SIG-M5 treated with dmso at 0.1 percent for 504 hours (cell line): ENCODE data around the gene PSMD11.
"Not testable (repeated sequence)": the region's sequence is repeated elsewhere in the genome, so short reads cannot be mapped to it uniquely, and the experiment has no call there.

ENCODE experiments used
- DNase-seq: peaks from one replicate; lab custom pipeline; 2025; ENCODE audit not compliant: unreplicated experiment; lab: John Stamatoyannopoulos, UW

PSMD11 gene

DNA sequence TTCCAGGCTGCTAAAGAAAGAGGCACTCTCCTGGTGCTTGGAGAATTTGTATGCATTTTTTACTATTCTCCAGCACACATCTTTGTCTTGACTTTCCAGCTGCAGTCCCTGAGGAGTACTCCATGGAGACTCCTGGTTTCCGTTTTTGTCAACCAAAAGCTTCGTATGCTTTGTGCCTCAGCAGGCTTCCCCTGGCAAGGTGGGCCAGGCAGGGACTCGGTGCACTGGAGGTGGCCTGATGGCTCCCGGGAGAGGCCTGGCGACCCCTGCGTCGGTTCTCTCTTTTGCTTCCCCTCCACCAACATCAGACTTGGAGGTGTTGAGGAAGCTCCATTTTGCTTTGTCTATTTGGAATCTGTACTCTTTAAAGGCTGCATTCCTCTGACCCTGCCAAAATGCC lies 66.2 kb downstream of the PSMD11 start:
- no peak for DNase-seq

DNA sequence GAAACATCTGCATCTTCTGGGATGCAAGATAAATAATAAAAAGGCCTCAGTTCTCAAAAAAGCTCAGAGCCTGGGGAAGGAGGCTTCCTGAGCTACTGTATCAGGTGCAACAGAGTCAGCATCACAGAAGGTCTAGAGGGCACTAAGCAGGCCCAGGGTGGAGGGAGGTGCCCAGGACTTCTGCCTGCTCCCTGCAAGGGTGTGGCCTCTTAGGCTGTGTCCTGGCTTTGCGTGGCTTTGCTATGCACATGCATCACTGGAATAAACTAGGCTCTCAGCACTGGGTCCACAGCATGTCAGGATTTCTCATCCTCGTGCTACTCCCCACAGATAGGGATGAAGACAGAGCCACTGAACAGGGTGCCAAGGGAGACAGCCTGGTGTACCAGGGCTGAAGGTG lies 68.0 kb downstream of the PSMD11 start:
- no peak for DNase-seq

DNA sequence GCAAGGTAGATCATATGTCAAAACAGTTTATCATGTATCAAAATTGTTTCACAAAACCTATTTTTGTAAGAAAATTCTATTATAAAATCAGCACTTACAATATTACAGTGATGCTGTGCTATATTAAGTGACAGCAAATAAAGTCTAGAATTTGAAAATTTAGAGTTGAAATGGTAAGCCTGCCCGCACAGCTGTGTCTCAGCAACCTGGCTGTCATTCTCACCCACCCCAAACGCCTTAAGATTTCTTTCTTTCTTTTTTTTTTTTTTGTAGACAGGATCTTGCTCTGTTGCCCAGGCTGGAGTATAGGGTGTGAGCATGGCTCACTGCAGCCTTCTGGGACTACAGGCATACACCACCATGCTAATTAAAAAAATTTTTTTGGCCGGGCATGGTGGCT lies 69.3 kb downstream of the PSMD11 start:
- no peak for DNase-seq

DNA sequence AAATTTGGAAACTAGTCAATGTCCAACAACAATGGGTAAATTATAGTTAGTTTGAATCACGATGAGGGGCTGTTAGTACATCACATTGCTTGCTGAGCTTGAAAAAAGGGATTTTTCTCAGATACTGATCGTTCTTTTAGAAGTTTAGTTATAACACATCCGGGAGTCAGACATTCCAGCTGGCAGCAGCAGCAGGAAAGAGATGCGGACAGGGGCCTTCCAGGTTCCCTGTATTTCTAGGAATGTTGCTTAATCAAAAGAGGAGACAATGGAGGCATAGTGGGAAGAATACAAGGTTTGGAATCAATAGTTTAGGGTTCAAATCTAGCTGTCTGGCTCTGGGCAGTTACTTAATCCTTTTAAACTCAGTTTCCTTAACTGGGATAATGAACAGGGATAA lies 70.3 kb downstream of the PSMD11 start:
- DNase-seq: no peak

DNA sequence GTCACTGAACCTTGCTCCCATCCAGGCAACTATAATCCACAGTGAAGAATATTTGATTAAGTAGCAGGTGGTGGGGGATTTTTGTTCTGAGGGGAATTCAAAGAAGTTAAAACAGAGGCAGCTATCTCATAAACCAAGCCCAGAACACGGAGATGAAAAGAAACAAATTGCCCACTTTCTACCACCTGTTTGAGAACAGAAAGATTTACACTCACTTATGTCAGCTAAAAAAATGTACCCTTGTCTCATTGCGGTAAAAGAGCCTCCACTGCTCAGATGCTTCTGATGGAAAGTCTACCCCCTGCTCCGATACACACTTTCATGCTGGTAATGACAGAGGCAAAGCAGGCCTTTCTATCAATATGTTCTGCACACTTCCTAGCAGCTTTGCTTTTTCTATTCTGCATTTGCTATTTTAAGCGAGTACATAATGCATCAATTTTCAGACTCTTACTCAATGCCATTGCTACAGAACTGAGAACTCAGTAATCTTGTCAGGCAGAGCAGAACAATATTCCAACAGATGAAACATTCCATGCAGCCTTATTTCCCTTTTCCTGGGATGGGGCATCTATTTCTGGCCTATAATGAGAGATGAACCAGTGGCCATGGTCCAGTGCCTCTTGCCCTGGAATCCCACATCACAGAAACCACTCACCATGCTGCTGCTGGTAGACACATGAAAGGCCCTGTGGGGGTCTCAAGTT lies 71.5 kb downstream of the PSMD11 start:
- DNase-seq: no peak

DNA sequence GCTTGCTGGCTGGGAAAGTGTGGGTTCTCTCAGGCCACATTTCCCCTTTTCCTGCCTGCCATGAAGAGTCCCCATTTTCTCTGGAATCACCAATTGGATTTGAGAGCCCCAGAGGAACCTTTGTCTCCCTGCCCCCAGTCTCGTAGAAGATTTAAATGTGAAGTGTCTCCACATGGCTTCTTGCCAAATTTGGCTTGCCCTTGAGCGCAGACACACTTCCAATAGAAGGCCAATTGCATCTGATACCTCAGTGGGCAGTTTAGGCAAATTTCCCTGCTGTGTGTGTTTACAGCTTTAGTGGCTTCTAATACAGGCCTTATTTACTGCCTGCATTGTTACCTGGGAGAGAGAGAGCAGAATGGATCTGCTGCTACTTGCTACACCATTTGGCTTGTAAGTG lies 72.1 kb downstream of the PSMD11 start:
- DNase-seq: no peak

DNA sequence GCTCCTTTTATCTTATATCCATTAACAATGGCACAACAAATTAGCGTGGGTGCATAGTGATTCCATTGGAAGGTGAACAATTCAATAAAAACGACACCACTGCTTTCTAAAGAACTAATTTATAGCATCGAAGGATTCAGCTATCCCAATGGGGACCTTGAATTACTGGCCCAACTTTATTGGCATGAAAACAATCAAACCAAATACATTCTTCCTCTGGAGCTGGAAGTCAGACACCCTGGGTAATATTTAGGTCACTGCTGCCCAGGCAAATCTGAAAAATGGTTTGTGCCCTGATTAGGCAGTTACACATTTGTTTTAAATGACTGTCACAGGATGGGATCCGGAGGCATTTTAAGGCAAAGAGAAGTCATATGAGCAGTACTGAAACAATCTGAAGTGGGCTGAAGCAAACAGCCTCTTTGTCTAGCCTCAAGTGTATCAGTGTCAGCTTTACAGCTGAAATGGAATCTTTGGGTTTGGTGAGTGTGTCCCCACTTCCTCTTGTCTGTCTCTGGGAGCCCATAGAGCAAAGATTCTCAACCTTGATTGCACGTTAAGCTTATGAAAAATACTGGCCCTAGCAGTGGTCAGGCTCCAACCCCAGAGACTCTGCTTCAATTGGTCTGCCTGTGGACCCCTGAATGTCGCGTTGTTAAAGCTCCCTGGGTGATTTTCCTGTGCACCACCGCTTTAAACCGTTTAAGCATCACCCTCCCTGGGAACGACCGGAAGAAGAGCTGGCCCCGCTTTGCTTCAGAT lies 72.8 kb downstream of the PSMD11 start:
- peak; percentile 3 for DNase-seq

DNA sequence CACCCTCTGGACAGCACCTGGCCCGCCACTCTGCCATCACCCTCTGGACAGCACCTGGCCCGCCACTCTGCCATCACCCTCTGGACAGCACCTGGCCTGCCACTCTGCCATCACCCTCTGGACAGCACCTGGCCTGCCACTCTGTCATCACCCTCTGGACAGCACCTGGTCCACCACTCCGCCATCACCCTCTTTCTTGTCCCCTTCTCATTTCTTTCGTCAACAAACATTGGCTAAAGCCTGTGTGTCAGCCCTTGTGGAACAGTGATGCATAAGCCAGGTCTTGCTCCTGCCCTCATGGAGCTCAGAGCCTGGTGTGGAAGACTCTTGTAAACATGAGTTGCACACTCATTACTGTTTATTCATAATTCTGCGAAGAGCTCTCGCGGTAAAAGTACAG lies 73.7 kb downstream of the PSMD11 start:
- DNase-seq: no peak

DNA sequence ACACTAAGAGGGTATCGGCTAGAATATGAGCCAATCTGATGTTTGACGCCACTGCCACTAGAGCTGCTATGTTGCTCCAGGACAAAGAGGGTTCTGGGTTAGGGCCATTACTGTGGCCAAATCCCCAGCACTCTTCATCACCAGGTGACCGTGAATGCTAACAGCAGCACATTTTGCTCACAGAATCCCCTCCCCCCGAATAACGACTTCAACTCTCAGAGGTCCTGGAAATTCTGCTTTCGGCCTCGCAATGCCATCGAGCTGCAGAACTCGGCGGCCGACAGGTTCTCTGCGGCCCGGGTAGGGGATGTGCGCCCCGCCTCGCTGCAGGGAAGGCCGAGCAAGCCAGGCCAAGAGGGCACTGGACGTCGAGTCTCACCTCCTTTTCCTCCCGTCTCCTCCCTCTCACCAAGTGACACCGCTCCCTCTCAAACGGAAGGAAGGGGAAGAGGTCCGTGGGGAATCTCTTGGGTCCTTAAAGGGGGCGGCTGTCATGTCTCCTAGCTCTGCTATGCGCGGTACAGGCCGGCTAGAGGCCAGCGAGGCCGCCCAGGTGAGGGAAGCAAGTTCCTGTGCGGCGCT lies 74.4 kb downstream of the PSMD11 start:
- DNase-seq: no peak

DNA sequence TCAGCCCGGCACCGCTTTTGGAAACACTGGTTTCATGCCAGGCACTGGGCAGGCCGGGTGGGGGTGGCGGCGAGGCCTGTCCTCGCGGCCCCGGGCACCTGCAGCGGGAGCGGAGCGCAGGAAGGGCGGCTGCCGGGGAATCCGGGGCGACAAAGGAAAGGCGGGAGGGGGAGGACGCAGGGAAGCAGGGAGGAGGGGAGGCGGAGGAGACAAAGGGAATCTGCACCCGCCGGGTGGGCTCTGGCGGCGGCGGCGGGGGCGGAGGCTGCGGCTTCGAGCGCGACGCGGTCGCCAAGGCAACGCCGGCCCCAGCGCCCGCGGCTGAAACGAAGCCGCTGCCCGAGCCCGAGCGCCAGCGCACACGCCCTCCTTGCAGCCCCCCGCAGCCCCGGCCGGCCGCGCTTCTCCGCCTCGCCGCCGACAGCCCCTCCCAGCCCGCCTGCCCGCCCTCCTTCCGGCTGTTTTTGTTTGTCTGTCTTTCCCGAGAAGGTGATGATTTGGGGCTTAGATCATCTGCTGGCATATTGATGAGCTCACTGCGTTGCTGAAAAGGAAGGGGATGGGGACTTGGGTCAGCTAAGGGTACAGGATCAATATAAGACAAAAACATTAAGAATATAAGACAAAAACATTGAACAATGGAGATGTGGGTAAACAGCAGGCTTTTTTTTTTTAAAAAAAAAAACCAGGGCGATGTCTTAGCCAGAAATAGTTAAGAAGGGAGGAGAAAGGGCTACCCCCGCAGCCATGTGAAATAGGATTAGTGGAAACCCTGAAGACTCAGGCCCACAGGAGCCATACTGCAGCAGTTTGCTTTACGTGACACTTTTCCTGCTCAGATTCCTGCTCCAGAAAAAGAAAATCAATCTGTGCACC lies 75.2 kb downstream of the PSMD11 start:
- no peak for DNase-seq

DNA sequence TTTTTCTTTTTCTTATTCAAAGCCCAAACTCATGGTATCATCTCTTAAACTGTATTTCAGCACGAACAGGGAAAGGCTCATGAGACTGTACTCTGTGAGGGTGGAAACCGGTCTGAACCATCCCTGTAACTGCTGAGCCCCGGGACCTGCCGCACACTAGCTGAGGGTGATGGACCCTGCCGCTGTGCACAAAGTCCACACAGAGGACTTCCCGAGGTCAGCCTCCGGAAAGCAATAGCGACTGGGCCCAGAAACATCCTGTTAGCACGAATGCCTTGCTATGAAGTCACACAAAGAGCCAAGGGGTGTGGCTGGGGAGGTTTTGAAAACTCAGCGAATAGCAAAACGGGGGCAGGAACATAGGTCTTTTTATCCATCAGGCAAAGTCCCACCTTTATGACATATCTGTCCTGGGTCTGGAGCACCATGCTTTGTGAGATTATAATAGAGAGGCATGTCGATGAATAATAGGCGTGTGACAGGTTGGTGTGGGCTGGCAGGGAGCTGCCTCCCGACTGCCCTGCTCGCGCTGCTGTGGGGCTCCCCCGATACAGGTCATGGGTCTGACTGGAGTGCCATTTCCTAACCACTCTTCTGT lies 75.9 kb downstream of the PSMD11 start:
- no peak for DNase-seq

DNA sequence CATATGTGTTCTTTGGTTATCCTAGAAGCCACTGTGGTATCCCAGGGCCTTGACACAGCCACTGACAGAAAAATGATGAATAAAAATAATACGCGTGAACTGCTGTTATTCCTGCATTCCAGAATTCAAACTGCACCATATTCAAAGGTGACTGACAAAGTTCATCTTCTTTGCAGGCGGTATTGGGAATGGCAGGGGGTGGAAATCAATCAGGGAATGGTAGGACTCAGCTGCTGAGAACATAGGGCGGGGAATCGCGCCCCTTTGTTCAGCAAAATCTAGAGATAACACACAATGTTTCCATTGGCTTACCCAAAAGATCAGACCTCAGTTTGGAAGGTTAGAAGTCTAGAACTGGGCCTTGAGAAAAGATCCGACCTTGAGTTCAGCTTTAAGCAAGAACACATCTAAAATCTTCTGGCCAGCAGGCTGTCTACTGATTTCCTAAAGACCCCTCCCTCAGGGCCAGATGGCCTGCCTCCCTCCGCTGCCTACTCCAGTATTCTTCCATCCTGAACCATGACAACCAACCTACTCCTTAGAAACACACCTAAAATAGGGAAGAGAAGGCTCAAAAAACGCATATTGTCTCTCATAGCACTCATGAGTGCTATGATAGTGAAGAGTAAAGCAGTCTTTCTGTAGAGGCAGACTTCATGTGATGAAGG lies 76.6 kb downstream of the PSMD11 start:
- DNase-seq: no peak

DNA sequence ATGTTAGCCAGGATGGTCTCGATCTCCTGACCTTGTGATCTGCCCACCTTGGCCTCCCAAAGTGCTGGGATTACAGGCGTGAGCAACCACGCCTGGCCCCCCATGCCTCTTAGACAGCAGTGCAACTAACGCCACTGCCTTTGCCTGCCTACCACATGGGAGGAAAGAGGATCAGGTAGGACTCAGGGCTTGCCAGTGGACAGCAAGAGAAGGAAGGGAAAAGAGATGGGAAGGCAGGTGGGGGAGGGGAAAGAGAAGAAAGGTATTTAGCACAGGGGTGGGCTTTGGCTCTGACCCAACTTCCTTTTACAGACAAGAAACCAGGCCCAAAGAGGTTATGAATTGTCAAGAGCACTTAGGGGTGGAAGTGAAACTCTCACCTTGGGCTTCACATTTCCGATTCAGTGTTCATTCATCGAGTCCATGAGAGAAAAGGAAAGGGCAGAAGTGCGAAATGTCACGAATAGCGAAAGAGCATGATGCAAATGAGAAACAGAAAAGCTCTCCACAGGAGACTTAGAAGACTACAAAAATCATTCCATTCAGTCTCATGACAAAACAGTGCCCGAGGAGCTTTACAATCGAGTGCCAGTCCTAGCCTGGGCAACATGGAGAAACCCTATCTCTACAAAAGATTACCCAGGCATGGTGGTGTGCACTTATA lies 78.8 kb downstream of the PSMD11 start:
- no peak for DNase-seq

DNA sequence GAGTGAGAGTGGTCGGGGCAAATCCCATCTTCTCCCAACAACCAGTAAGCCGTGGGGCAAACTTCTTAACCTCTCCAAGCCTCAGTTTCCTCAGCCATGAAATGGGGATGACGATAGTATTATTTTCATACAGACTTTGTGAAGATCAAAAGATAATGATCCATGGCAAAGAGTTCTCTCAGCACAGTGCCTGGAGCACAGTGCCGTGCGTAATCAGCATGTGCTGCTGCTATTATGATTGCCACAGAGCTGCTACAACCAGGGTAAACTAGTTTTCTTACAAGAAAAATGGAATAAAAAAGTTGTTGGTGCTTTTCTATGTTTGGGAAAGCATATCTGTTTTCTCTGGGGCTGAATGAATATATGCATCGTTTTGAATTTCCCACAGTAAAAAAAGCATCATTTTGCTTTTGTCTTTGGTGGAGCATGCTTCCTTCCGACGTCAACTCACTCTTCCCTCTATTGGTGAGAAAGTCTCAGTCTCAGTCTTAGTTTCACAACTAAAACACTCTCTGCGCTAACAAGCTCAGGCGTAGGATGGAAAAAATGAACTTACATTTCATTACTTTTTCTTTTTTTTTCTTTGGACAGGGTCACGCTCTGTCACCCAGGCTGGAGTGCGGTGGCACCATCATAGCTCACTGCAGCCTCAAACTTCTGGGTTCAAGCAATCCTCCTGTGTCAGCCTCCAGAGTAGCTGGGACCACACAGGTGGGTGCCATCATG lies 79.7 kb downstream of the PSMD11 start:
- no peak for DNase-seq

DNA sequence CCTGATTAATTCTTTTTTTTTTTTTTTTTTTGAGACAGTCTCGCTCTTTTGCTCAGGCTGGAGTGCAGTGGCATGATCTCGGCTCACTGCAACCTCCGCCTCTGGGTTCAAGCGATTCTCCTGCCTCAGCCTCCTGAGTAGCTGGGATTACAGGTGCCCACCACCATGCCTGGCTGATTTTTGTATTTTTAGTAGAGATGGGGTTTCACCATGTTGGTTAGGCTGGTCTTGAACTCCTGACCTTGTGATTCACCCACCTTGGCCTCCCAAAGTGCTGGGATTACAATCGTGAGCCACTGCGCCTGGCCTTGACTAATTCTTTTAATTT lies 80.2 kb downstream of the PSMD11 start:
- DNase-seq: not testable (repeated sequence)

DNA sequence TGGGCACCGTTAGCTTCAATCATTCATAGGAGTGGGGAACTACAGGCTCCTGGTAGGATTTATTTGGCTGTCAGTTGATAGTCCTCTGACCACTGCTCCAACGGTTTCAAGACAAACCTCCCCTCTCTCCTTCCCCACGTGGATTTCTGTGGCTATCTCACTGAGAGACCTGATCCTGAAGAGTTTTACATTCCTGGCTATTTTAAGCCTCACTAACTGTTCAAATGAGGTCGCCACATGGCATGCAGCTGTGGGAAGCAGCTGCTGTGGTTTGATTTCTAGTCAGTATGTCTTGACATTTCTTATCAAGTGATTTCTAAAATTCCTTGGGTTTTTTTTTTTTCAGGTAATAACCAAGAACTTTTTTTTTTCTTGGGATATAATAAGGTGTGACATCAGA lies 80.8 kb downstream of the PSMD11 start:
- DNase-seq: no peak

DNA sequence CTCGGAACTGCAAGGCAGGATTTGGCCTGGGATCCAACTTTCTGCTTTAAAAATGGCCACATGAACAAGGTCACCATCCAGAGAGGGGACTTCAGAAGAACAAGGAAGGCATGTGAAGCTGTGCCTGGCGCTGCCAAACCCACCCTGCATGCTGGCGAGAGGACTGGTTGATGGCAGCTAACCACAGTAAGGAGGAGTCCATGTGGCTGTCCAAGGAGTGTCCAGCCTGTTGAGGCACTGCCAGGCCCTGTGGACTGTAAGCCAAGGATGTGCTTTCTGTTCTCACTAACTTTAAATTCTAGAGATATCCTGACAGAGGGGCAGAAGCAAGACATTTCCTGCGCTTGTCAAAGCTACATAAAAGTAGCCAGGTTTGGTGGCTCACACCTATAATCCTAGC lies 82.8 kb downstream of the PSMD11 start:
- DNase-seq: no peak

DNA sequence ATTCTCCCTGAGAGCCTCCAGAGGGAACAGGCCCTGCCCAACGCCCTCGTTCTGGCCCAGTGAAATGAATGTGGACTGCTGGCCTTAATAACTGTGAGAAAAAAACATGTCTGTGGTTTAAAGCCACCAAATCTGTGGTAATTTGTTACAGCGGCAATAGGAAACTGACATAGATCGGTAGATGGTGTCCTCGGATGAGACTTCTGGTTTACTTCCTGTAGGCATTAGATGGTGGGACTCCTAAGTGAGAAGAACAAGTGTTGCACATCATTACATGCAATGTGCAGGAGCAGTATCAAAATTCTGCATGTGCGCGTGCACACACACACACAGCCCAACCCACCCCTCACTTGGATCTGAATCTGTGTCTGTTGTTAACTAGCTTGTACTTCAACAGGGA lies 84.5 kb downstream of the PSMD11 start:
- DNase-seq: no peak

DNA sequence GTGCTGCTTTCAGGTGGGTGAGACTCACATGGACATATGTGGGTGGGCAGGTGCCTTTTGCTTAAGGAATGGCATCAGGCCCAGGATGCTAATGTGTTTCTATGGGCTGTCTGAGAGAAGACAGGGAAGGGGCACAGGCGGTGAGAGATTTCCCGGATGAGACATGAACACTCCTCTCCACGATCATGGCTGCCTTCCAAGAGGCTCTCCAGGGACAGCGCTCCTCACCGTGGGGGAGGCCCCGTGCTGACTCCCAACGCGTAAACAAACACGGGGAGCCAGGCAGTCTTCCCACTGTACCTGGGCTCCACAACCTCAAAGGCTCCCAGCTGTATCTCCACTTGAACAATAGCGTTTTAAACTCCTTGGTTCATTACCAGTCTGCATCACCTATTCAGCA lies 85.3 kb downstream of the PSMD11 start:
- DNase-seq: no peak
